NCI-H1092 (cell line): ENCODE data around the gene GAGE12J.
"Not testable (repeated sequence)": the region's sequence is repeated elsewhere in the genome, so short reads cannot be mapped to it uniquely, and the experiment has no call there.

ENCODE experiments used
- DNase-seq: peaks from one replicate; lab custom pipeline; 2025; lab: John Stamatoyannopoulos, UW

The GAGE12J gene, protein sequence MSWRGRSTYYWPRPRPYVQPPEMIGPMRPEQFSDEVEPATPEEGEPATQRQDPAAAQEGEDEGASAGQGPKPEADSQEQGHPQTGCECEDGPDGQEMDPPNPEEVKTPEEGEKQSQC

DNA sequence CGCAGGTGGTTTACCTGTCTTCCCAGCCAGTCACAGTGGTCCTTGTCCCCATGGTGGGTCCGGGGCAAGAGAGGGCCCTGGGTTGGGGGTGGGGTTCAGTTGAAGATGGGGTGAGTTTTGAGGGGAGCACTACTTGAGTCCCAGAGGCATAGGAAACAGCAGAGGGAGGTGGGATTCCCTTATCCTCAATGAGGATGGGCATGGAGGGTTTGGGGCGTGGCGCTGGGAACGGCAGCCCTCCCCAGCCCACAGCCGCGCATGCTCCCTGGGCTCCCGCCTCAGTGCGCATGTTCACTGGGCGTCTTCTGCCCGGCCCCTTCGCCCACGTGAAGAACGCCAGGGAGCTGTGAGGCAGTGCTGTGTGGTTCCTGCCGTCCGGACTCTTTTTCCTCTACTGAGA, at the start of gene GAGE12J:
Gene GAGE12J (plus strand): TSS at position 301 of the 400 bp plus-strand sequence. CDS start 1,157 bp downstream, outside the sequence.
- DNase-seq: not testable (repeated sequence)

DNA sequence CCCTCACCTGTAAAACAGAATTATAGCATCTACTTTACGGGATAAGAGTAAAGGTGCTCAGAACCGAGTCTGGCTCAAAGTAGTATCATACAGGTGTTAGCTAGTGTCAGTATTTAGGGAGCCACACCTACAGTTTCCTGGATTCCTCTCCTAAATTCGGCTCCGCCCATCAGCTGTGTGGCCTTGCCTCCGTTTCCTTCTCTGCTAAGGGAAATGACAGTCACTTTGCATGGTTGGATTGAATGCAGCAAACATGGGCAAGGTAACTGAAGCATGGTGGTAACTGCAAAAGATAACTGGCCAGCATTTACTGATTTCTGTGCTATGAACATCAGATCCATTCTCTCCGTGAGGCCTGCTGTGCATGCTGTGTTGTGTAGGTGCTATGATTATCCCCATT, 49.4 kb upstream of the GAGE12J start:
- DNase-seq: no peak

DNA sequence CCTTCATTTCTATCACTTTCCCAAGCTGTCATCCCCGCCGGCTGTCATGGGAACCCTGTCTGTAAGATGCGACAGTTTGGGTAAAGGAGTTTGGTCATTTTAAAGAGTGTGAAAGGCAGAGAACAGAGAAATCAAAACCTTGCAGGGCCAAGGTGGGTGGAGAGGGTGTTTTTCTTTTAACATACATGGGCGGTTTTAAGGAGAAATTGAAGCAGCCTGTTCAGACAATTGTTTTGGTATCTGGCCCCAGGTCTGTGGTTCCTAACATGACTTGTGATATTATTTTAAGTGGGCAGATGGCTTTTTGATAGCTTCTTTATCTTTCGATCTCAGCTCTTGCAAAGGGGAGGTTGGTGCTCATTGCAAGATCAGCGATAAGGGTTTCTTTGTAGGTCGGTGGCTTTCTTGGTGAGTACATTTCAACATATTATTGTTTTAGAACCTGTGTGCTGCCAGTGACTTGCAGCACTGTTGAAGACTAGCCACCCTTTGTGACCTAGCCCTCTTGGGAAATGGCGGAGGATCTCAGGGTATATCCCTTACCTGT, 48.6 kb upstream of the GAGE12J start:
- DNase-seq: no peak

DNA sequence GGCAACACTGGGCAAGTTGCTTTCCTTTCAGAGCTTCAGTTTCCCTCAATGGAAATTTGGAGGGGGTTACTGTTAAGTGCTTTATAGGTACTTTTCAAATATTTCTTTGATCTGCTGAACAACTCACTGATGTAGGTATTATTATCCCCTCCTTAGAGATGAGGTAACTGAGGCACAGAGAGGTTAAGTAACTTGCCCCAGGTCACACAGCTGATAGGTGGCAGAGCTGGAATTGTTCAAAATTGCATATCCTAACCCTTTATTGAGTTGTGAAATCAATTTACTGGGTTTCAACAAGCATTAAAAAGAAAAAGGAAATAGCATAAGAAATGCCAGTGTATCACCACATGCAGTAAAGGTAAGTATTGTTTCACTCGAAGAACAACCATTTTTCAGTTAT, 45.6 kb upstream of the GAGE12J start:
- no peak for DNase-seq

DNA sequence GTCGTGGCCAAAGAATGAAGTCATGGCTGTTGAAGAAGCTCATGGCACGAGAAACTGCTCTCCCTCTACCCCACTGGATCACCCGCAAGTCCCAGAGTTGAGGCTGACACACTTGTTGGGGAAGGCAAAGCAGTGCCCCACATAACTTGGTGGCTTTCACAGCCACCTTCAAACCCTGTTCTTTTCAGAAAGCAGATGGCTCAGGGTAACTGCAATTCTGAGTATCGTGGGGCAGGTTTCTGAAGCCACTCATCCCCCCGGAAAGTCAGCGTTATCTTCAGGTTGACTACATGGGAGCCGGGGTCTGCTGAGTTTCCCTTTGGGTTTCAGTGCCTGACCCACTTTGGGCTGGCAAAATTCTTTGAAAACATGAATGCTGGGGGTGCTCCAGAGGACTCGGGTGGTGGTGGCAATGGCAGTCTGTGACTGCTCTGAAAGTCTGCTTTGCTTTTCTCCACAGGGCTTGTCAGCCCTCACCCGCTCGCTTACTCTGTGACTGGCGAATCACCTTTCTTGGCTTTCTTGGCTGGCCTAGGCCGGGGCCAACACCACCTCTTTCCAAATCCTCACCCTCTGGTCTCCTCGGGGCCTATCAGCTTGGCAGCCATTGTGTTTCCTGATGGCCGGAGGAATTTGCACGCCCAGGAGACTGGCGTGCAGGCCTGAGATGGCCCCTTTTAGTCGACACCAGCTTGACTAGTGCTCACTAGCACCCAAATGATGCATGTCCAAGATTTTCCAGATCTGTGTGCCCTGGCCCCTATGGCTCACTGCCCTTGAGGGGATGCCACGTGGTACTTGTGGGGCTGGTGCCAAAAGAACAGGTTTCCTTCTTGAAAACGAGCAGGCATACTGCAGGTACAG, 44.9 kb upstream of the GAGE12J start:
- DNase-seq: no peak

DNA sequence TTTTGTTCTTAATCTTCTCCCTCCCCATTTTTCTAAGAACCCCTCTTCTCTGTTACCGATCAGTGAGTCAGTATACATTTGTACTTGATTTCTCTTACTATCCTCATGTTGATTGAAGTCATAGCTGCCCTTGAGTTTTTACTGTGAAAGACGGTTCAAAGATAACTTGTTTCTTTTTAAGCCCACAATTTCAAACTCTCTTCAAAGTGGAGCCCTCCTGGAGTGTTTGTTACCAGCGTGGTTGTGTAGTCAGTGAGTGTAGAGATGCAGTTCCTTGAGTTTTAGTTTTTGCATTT, 44.4 kb upstream of the GAGE12J start:
- DNase-seq: no peak

DNA sequence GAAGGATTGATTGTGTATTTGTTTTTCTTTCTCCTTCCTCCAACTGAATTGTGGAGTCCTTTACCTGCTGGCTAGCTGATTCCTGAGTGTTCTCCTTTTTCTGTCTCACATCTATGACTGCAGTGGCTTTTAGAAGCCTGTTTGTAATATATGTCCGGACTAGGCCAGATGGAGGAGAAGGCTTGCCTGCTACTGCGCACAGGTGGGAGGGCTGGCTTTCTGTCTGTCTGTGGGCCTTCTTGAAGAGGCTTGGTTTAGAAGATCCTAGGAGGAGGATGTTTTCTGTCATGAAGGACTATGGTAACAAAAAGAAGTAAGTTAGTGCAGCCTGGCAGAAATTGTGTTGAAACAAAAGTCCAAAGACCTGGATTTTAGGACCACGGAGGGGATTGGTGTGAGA, 43.8 kb upstream of the GAGE12J start:
- no peak for DNase-seq

DNA sequence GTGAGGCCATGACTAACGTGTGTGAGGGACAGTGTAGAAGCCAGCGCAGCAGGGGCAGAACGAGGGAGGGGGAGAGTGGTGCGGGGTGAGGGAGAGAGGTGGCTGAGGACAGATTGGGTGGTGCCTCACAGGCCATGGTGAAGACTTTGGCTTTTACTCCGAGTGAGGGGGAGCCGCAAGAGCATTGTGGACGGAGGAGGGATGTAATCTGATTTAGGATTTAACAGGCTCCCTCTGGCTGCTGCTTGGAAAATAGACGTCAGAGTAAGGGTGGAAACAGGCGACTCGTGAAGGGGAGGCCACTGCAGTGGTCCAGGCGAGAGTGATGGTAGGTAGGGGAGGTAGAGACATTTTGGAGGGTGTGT, 39.2 kb upstream of the GAGE12J start:
- DNase-seq: no peak

DNA sequence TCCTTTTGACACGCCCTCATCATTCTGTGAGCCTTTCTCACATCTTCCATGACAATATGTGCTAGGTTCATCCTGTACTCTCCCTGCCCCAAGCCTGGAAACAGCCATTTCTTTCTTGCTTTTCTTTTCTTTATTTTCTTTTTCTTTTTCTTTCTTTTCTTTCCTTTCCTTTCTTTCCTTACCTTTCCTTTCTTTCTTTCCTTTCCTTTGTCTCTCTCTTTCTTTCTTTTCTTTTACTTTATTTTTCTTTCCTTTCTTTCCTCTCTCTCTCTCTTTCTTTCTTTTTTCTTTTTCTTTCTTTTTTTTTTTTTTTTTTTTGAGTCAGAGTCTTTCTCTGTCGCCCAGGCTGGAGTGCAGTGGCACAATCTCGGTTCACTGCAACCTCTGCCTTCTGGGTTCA, 37.6 kb upstream of the GAGE12J start:
- DNase-seq: no peak

DNA sequence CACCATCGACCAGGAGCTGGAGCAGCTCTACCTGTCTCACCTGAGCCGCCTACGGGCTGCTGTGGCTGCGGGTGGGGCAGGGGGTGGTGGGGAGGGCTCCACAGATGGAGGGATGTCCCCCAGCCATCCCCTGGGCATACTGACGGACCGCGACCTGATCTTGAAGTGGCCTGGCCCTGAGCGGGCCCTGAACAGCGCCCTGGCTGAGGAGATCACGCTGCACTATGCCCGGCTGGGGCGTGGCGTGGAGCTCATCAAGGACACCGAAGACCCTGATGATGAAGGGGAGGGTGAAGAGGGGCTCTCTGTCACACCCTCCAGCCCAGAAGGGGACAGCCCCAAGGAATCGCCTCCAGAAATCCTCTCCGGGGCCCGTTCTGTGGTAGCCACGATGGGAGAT, 35.7 kb upstream of the GAGE12J start:
- no peak for DNase-seq

DNA sequence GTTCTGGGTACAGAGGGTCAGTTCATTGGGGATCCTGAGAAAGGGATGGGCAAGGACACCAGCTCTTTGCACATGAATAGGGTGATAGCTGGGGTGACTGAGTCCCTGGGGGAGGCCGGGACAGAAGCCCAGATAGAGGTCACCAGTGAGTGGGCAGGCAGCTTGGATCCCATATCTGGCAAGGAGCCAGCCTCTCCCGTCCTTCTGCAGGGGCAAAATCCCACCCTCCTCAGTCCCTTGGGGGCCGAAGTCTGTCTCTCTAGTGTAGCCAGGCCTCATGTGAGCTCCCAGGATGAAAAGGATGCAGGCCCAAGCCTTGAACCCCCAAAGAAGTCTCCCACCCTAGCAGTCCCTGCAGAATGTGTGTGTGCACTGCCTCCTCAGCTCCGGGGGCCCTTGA, 35.3 kb upstream of the GAGE12J start:
- DNase-seq: no peak

DNA sequence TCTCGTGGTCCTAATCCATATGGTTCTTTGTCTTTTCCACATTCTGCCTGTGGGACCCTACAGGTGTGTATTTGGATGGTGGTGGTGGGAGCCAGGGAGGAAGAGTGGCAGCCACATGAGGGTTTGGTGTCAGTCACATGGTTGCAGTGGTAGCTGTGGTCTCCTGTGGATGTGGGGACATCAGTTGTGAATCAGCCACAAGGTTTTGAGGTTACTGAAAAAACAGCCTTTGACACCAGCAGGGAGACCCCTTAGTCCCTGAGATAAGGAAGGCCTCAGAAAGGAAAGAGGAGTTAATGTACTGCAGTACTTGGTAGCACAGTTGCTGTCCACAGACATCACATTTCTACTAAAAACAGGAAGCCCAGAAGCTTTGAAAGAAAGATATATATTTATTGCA, 34.2 kb upstream of the GAGE12J start:
- DNase-seq: no peak

DNA sequence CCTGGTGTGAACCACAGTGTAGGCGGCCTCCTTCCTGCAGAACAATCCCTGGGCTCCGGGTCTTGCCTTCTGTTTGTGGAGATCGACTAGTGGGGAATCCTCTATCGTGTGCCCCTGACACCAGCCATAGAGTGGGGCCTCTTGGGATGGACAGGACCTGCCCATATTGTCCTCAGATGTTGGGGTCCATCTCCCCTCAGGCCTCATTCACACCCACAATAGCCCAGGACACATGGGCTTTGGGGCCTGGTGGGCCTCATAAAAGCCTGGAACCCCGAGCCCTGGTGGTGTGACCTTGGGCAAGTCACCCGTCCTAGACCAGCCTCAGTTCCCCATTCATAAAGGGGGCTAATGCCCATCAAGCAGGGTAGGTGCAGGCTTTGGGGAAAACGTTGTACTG, 31.6 kb upstream of the GAGE12J start:
- DNase-seq: no peak

DNA sequence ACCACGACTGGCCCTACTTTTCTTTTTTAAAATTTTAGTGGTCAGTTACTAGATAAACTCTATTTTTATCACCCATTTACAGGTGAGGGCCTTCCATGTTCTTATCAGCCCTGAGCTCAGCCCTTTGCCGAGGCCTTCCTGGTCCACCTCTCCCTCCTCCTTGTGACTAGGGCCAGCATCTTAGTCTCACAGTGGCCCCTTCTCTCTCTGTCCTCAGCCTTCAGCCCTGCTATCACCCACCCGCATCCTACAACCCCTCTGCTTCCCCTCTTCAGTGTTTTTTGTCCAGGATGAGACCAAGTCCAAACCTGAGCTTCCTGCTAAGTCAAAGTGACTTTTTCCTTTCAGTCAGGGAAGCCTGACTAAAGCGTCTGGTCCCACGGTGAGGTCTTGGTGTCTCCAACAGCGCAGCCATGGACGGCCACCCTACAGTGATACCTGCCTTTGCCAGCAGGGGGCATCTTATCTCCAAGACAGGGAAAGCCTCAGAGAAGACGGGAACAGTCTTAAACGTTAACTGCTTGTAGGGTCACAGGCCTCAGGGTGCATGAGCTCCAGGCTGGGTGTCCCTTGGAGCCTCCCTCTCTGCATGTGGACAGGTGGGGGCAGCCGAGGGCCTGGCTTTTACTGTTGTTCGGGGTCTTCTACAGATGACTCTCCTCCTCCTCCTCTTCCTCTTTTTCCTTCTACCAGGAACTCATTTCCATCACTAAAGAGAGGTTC, 30.1 kb upstream of the GAGE12J start:
- DNase-seq: no peak

DNA sequence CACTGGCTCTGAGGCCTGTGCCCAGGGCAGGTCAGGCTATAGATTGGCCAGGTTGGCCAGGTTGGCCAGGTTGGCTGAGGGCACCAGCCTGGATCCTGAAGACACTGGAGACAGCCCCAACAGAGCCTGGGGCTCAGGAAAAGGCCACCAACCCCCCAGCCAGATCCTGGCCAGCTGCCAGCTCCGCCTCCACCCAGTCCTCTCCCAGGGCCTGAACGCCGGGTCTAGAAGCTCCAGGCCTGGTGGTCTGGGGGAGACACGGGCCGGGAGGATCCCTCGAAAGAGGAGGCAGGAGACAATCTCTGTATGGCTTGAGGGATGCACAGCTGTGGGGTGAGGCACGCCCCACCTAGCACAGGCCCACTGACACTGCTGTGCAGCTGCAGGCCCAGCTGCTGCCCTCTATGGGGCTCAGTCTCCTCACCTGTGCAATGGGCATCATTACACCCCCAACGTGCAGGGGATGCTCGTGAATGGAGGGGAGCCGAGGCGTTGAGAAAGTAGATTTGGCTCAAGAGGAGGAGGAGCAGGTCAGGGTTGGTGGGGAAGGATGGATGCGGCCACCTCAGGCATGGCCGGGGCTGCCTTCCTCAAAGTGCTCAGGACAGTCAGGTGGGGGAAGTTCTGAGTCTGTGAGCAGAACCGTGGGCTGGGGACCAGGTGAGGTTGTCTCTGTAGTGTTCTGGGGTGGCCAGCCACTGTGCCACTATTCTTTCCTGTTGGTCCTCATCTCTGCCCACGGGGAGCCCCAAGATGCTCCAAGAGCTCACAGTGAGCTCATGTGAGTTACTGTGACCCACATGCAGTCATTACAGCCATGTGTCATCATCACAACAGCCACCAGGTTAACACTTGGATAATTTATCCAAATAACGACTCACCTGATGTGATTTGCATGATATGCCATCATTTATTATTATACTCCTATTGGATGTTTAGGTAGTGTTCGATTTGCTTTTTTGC, 29.2 kb upstream of the GAGE12J start:
- DNase-seq: no peak

DNA sequence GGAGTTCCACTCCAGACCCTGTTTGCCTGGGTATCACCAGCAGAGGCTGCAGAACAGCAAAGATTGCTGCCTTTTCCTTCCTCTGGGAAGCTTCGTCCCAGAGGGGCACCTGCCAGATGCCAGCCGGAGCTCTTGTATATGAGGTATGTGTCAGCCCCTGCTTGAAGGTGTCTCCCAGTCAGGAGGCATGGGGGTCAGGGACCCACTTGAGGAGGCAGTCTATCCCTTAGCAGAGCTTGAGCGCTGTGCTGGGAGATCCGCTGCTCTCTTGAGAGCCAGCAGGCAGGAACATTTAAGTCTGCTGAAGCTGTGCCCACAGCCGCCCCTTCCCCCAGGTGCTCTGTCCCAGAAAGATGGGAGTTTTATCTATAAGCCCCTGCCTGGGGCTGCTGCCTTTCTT, 22.5 kb upstream of the GAGE12J start:
- DNase-seq: not testable (repeated sequence)

DNA sequence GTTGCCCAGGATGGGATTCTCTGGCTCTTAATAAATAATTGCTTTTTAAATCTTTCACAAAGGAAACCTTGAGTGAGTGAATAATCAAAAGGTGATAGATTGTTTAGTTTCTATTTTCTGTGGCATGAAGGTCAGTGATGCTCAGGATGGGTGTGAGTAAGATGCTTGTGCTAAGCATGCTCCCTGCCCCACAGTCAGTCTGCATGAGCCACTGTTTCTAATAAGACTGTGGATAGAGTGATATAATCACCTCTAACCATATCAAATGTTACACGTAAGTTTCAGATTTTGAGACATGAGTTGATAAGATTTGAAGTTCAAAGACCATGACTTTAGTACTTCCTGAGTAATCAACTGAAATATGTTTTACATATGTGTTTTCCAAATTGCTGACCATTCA, 21.1 kb upstream of the GAGE12J start:
- DNase-seq: no peak

DNA sequence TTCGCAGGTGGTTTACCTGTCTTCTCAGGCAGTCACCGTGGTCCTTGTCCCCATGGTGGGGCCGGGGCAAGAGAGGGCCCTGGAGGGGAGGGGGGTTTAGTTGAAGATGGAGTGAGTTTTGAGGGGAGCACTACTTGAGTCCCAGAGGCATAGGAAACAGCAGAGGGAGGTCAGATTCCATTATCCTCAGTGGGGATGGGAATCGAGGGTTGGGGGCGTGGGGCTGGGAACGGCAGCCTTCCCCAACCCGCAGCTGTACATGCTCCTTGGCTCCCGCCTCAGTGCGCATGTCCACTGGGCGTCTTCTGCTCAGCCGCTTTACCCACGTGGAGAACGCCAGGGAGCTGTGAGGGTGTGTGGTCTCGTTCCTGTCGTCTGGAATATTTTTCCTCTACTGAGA, 18.5 kb upstream of the GAGE12J start, which contains the start of gene GAGE10:
Gene GAGE10 (plus strand): TSS at position 301 of the 400 bp plus-strand sequence. CDS start 1,214 bp downstream, outside the sequence.
- no peak for DNase-seq

DNA sequence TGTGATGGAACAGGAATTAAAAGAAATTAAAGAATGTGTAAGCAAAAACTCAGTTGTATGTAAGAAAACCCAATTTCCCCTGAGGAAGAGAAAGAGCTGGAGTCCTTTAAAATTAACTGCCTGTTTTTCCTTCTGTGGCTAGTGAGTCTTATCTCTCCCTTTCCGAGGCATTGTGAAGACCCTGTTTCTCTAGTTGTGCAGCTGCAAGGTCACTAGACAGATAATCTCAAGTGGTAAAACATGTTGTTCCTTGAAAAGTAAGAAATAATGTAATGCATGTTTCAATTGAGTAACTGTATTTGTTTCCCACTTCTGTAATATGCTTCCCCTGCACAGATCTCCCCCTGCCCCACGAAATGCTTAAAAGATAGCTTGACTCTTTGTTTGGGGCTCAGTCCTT, 14.1 kb upstream of the GAGE12J start:
- not testable (repeated sequence) for DNase-seq

DNA sequence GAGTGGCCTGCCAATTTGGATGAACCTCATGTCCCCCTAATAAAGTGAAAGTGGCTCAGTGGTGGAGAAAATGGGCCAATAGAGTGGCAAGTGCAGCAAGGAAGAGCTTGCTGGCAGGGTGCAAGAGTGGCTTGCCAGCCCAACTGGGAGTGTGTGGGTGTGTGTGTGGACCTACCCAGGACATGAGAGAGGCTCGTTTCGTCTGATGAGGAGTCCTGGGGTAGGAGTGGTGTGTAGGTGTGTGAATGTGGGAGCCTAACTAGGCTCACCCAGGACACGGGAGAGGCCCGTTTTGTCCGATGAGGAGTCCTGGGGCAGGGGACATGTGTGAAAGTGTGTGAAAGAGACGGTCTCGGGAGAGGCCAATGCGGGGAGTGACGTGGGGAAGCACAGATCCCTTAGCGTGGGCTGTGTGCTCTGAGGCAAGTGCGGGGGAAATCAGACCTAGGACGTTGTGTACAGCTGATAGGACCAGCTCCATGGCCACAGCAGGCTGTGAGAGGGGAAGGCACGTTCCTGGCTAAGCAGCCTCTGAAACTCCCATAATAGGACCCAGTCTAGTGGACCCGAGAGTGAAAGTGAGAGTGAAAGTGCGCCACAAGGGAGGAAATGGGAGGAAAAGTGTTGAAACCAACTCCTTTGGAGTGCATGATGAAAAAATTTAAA, 13.1 kb upstream of the GAGE12J start:
- DNase-seq: no peak

DNA sequence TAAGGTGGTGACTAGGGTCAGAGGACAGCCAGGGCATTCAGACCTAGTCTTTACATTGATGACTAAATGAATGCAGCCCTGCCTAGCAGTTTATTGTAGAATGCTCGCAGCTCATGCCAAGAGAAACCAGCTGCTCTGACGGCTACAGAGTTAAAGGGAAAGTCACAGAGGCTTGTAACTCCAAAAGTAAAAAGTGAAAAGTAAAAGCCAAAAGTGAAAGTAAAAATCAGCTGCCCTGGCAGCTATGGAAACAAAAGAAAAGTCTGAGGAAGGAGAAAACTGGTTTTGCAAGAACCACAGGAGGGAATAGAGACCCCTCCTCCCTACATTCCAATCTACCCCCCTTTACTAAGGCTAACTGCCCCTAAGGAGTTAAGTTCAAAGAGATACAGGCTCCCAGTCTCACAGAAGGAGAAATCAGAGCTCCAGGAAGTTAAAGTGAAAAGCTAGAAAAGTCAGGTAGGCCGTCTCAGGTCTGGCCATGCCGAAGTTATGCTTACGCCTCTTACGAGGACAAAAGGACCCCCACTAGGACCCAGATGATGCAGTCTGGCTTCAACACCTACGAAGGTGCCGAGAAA, 12.3 kb upstream of the GAGE12J start:
- DNase-seq: no peak
